Suprapubic skin (tissue), 4 donors: ENCODE data around the gene PRKAG2. TPM values are rescaled to one million over a fixed set of nuclear protein-coding genes. Genes with fewer than 3 reads are reported as not detected.

Experiments used
- DNase-seq, 2 donors: peaks; one replicate each; pipeline ENCODE4 v3.0.0-alpha.2; 2019; ENCODE audit warnings: low spot score in 2 of 2
- H3K27ac ChIP-seq: fragments of 200-600 bp; sonication (generic); one replicate; pipeline ENCODE4 v1.5.1; 2019
- H3K27me3 ChIP-seq: fragments of 200-600 bp; sonication (generic); one replicate; pipeline ENCODE4 v1.5.1; 2019
- H3K36me3 ChIP-seq: fragments of 200-600 bp; sonication (generic); one replicate; pipeline ENCODE4 v1.5.1; 2019
- H3K4me1 ChIP-seq: fragments of 200-600 bp; sonication (generic); one replicate; pipeline ENCODE4 v1.5.1; 2019
- H3K4me3 ChIP-seq: fragments of 200-600 bp; sonication (generic); one replicate; pipeline ENCODE4 v1.5.1; 2019; ENCODE audit warnings: mild to moderate bottlenecking
- H3K9me3 ChIP-seq: fragments of 200-600 bp; sonication (generic); one replicate; pipeline ENCODE4 v1.5.1; 2019
- CTCF ChIP-seq, 2 donors: fragments of 200-600 bp in 1 of 2; fragments of 450-650 bp in 1 of 2; sonication (generic) in 1 of 2; IDR thresholded peaks; one replicate each; pipeline ENCODE4 v1.5.1; 2016 to 2019; ENCODE audit warnings: antibody characterized with exemption in 2 of 2, mild to moderate bottlenecking in 1 of 2, moderate library complexity in 1 of 2
- EP300 ChIP-seq: sonication (generic); formaldehyde crosslinking; IDR thresholded peaks from one replicate; pipeline ENCODE4 v1.6.1; 2017; ENCODE audit warnings: antibody characterized with exemption
- POLR2A ChIP-seq, 2 donors: fragments of 450-650 bp; IDR thresholded peaks; one replicate each; pipeline ENCODE4 v1.6.1; 2017; ENCODE audit warnings: antibody characterized with exemption in 2 of 2, mild to moderate bottlenecking in 2 of 2, moderate library complexity in 2 of 2
- POLR2AphosphoS5 ChIP-seq, 3 donors: sonication (generic); formaldehyde crosslinking; IDR thresholded peaks; one replicate each; pipeline ENCODE4 v1.6.1; 2017; ENCODE audit warnings: antibody characterized with exemption in 3 of 3
- WGBS: methylation state at CpG from one replicate; pipeline ENCODE4 v1.1.5; 2018; 5-methylcytosine and 5-hydroxymethylcytosine counted together
- total RNA-seq, 4 donors: library from RNA; depleted of rRNA; stranded (reverse); fragments of >200 nt; gene quantifications; one replicate each; pipeline ENCODE4 v1.1.0, GENCODE V29; 2016

Gene PRKAG2
- total RNA-seq, 4 donors from 2014 or later, result 16.5 to 40.0 (median 17.3) TPM

DNA sequence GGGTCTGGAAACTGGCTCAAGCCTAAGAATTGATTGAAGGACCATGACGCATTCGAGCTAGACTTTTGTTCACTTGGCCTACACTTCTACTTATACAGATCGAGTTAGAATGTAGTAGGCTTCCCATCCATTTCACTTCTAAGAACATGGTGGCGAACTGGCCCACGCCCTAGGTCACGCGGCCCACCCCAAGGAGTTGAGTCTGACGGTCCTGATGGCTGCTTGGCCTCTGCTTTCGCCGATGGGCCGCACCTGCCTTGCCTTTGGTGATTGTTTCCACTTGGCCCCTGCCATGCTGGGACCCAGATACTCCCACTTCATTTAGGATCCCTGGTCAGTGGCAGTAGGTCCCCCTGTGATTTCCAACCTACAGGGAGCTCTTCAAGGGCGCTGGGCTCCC lies 153.6 kb downstream of the PRKAG2 start:
- Histone ChIP-seq H3K9me3 (no peaks in the 10 kb centered on the region), H3K4me3 (no peak overlapping the region), H3K4me1 (peaks cover 15% of the 10 kb centered on the region), H3K27me3 (no peaks in the 10 kb centered on the region), H3K36me3 (no peaks in the 10 kb centered on the region), H3K27ac (no peak overlapping the region)
- DNase-seq, result no peak
- WGBS, result 96% methylated on average over 11 of the region's 12 CpGs
- TF ChIP-seq POLR2AphosphoS5 (IDR thresholded peaks at IDR 0.05) (no peak), CTCF (IDR thresholded peaks at IDR 0.05) (no peak), POLR2A (IDR thresholded peaks at IDR 0.05) (no peak), EP300 (no peak)

DNA sequence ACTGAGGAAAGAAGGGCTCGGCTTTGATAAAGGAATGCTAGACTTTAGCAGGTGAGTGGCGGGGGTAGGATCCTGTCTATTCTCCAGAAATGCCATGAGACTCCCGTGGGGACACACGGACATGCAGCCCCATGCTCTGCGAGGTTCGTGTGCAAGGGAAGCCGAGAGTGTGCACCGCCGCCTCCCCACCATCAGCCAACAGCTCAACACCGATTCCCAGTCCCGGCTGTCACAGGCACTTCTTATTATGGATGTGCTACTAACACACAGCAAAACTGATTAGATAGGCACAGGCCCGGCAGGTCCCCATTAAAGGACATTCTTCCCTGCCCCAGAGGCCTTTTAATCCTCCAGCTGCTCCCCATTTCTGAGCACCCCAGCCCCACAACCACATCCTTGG lies 154.4 kb downstream of the PRKAG2 start:
- 92% methylated on average over 12 of the region's 12 CpGs for WGBS
- Histone ChIP-seq H3K9me3 (no peaks in the 10 kb centered on the region), H3K4me1 (peaks cover 8% of the 10 kb centered on the region), H3K27me3 (no peaks in the 10 kb centered on the region), H3K4me3 (no peak overlapping the region), H3K36me3 (no peaks in the 10 kb centered on the region), H3K27ac (no peak overlapping the region)
- no peak for DNase-seq
- no peak for TF ChIP-seq CTCF (IDR thresholded peaks at IDR 0.05)
- no peak for TF ChIP-seq EP300
- TF ChIP-seq POLR2AphosphoS5 (IDR thresholded peaks at IDR 0.05), result no peak
- TF ChIP-seq POLR2A (IDR thresholded peaks at IDR 0.05), result no peak

- TF ChIP-seq CTCF (IDR thresholded peaks at IDR 0.05) (no peak), POLR2AphosphoS5 (IDR thresholded peaks at IDR 0.05) (no peak), EP300 (no peak), POLR2A (IDR thresholded peaks at IDR 0.05) (no peak)
- Histone ChIP-seq H3K9me3 (no peaks in the 10 kb centered on the region), H3K4me1 (no peaks in the 10 kb centered on the region), H3K27ac (no peak overlapping the region), H3K4me3 (no peak overlapping the region), H3K27me3 (no peaks in the 10 kb centered on the region), H3K36me3 (no peaks in the 10 kb centered on the region)
- no peak for DNase-seq
- WGBS, result 79% methylated on average over 5 of the region's 5 CpGs
Measured at GRCh38 chr7:151721694-151722093, 155.2 kb downstream of the PRKAG2 start.

- H3K27me3 ChIP-seq, result no peaks in the 10 kb centered on the region
- no peaks in the 10 kb centered on the region for H3K9me3 ChIP-seq
- H3K36me3 ChIP-seq, result no peaks in the 10 kb centered on the region
- no peak overlapping the region for H3K27ac ChIP-seq
- H3K4me3 ChIP-seq, result no peak overlapping the region
- TF ChIP-seq POLR2AphosphoS5 (IDR thresholded peaks at IDR 0.05) (no peak), POLR2A (IDR thresholded peaks at IDR 0.05) (no peak), EP300 (no peak), CTCF (IDR thresholded peaks at IDR 0.05) (no peak)
- WGBS, result 100% methylated on average over 1 of the region's 11 CpGs
- DNase-seq, result no peak
- no peaks in the 10 kb centered on the region for H3K4me1 ChIP-seq
Measured at GRCh38 chr7:151721236-151721635, 155.7 kb downstream of the PRKAG2 start.

DNA sequence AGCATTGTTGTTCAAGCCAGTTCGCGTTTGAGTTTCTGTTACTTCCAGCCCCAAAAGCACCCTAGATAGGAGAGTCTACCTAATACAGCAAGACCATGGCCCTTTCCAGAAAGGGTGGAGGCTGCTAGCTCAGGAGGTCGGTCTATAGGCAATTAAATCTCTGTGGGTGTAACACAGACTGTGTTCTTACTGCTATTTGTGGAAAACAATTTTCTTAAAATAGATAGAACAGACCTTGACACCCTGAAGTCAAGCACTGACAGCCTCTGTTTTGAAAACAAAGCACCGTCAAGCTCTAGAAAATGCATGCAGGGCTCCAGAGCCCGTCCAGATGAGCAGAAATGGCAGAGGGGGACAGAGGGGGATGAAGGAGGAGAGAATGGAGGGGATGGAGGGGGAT lies 156.6 kb downstream of the PRKAG2 start:
- Histone ChIP-seq H3K27me3 (no peaks in the 10 kb centered on the region), H3K4me1 (no peaks in the 10 kb centered on the region), H3K9me3 (no peaks in the 10 kb centered on the region), H3K36me3 (no peaks in the 10 kb centered on the region), H3K27ac (no peak overlapping the region), H3K4me3 (no peak overlapping the region)
- WGBS, result 90% methylated on average over 5 of the region's 5 CpGs
- no peak for DNase-seq
- TF ChIP-seq POLR2AphosphoS5 (IDR thresholded peaks at IDR 0.05) (no peak), POLR2A (IDR thresholded peaks at IDR 0.05) (no peak), CTCF (IDR thresholded peaks at IDR 0.05) (no peak), EP300 (no peak)
